HG02981 (cell line): ENCODE results near the gene EI24.

Experiments used
- ATAC-seq: cut with Tn5 transposase; IDR thresholded peaks from one replicate; pipeline ENCODE4 v1.9.1; 2021; ENCODE audit warnings: mild to moderate bottlenecking, moderate library complexity; ENCODE audit not compliant: unreplicated experiment

EI24 gene

GRCh38 chr11:125626288-125626950 is 57.1 kb downstream of the EI24 start:
- peak; percentile 49 for ATAC-seq

GRCh38 chr11:125627236-125627910 is 58.1 kb downstream of the EI24 start:
- ATAC-seq: no peak
